BLaER1 treated with 17β-estradiol and CSF1 and Interleukin-3, amounts not matched to agents 10 nM and 100 nM (cell line): ENCODE results near the gene PXMP2.

ENCODE experiments used
- H3K27ac ChIP-seq, 11 experiments: shearing (Covaris generic); formaldehyde crosslinking; 2 replicates each; pipeline ENCODE4 v1.8.1; 2022
- H3K27me3 ChIP-seq, 11 experiments: shearing (Covaris generic); formaldehyde crosslinking; 2 replicates each; pipeline ENCODE4 v1.8.1; 2022
- H3K36me3 ChIP-seq, 11 experiments: shearing (Covaris generic); formaldehyde crosslinking; 2 replicates each; pipeline ENCODE4 v1.8.1; 2022
- H3K4me1 ChIP-seq, 10 experiments: shearing (Covaris generic); formaldehyde crosslinking; 2 replicates each; pipeline ENCODE4 v1.8.1; 2022
- H3K4me2 ChIP-seq, 11 experiments: shearing (Covaris generic); formaldehyde crosslinking; 2 replicates each; pipeline ENCODE4 v1.8.1; 2022
- H3K4me3 ChIP-seq, 10 experiments: shearing (Covaris generic); formaldehyde crosslinking; 2 replicates each; pipeline ENCODE4 v1.8.1; 2022
- H3K9ac ChIP-seq, 11 experiments: shearing (Covaris generic); formaldehyde crosslinking; 2 replicates each; pipeline ENCODE4 v1.8.1; 2022
- H3K9me3 ChIP-seq, 11 experiments: shearing (Covaris generic); formaldehyde crosslinking; replicated peaks in 1 of 11; 2 replicates each; pipeline ENCODE4 v1.8.1; 2022
- H4K20me1 ChIP-seq, 11 experiments: shearing (Covaris generic); formaldehyde crosslinking; 2 replicates each; pipeline ENCODE4 v1.8.1; 2022
- Cebpa-rat ChIP-seq, 11 experiments: shearing (Covaris generic); IDR thresholded peaks; 2 replicates each; pipeline ENCODE4 v1.8.1; 2022

The PXMP2 gene

GRCh38 chr12:132687211-132688164 is at the start of gene PXMP2, which contains the start of gene POLE:
Gene PXMP2 (plus strand): TSS chr12:132687587. CDS start chr12:132687671, 84 bp downstream.
Gene POLE (minus strand): TSS chr12:132687342. CDS start chr12:132687315, 27 bp downstream.
- H3K4me3 ChIP-seq = peak within 1 kb of the TSS; percentile 91 to 100 (median 98)
- H3K27me3 ChIP-seq = no peaks in the 10 kb centered on the region
- peaks cover 0 to 27% (median 17%) of the 10 kb centered on the region in 11 experiments; a peak in 11 of 22 replicates for H3K9me3 ChIP-seq
- peaks cover 14 to 42% (median 35%) of the 10 kb centered on the region in 10 experiments for H3K4me1 ChIP-seq
- peak within 1 kb of the TSS; percentile 78 to 96 (median 88) for H3K4me2 ChIP-seq
- H3K36me3 ChIP-seq = peaks cover 0 to 51% (median 24%) of the 10 kb centered on the region in 11 experiments; a peak in 12 of 22 replicates
- peak within 1 kb of the TSS; percentile 91 to 98 (median 98) for H3K9ac ChIP-seq
- TF ChIP-seq Cebpa-rat (IDR thresholded peaks at IDR 0.05) = no peak
- peaks cover 0 to 36% (median 18%) of the 10 kb centered on the region in 11 experiments; a peak in 11 of 22 replicates for H4K20me1 ChIP-seq
- peak within 1 kb of the TSS; percentile 54 to 97 (median 94); a peak in 21 of 22 replicates for H3K27ac ChIP-seq

DNA sequence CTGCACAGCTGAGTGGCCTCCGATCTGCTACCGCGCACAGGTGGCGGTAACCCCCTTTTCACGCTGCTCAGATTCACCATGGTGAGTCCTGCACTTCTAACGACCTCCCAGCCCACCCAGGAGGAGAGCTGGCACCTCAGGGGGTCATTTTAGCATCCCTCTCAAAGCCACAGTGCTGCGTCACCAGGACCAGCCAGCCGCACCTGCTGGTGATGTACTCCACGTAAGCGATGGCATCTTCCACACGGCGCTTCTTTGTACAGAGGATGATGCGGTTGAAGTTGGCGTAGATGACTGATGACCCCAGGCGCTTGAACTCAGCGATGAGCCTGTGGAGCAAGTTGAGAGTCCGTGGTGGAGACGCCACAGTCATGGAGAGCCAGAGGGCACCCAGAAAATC is 49.6 kb upstream of the PXMP2 start:
- Histone ChIP-seq H3K27ac (no peak overlapping the region), H3K9ac (peak overlapping the region in 1 of 11 experiments; percentile 29; a peak in 2 of 22 replicates), H4K20me1 (peaks cover 0 to 94% (median 48%) of the 10 kb centered on the region in 11 experiments; a peak in 16 of 22 replicates), H3K4me2 (peak overlapping the region in 6 of 11 experiments; percentile 24 to 52 (median 44); a peak in 8 of 22 replicates), H3K4me3 (no peak overlapping the region), H3K36me3 (peaks cover 86 to 100% (median 99%) of the 10 kb centered on the region in 11 experiments), H3K9me3 (no peaks in the 10 kb centered on the region), H3K27me3 (no peaks in the 10 kb centered on the region), H3K4me1 (peaks cover 0 to 37% (median 25%) of the 10 kb centered on the region in 10 experiments; a peak in 15 of 20 replicates)
- TF ChIP-seq Cebpa-rat (IDR thresholded peaks at IDR 0.05) = no peak

GRCh38 chr12:132638541-132639408 is 48.6 kb upstream of the PXMP2 start:
- Histone ChIP-seq H3K36me3 (peaks cover 86 to 100% (median 99%) of the 10 kb centered on the region in 11 experiments), H3K4me1 (peaks cover 0 to 37% (median 25%) of the 10 kb centered on the region in 10 experiments; a peak in 15 of 20 replicates), H3K9me3 (no peaks in the 10 kb centered on the region), H3K27ac (no peak overlapping the region), H3K4me3 (no peak overlapping the region), H3K4me2 (no peak overlapping the region), H3K27me3 (no peaks in the 10 kb centered on the region), H4K20me1 (peaks cover 0 to 98% (median 47%) of the 10 kb centered on the region in 11 experiments; a peak in 16 of 22 replicates), H3K9ac (no peak overlapping the region)
- no peak for TF ChIP-seq Cebpa-rat (IDR thresholded peaks at IDR 0.05)

DNA sequence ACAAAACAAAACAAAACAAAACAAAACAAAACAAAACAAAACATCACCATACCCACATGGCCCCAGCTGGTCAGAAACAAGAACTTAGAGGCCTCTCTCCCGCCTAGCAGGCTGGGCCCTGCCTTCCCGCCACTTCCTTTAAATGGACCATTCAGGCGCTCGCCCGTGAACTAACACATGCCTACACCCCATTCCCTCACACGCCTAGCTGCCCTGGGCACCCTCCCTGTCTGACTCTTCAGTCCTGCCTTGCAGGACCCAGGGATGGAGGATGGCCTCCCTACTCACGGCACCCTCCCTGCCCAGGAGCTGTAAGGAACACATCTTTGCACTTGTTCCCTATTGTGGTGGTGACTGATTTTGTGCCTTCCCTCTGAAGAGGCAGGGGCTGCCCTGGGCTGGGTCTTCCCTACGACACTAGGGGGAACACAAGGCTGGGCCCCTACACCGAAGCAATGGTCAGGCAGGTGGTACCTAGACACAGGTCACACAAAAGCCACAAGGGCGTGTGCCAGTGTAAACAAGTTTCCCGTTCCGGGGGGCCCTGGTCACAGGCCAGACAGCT is 47.3 kb upstream of the PXMP2 start:
- H4K20me1 ChIP-seq = peaks cover 0 to 88% (median 45%) of the 10 kb centered on the region in 11 experiments; a peak in 16 of 22 replicates
- no peaks in the 10 kb centered on the region for H3K9me3 ChIP-seq
- no peak overlapping the region; a peak in 1 of 22 replicates for H3K27ac ChIP-seq
- no peak overlapping the region for H3K4me3 ChIP-seq
- H3K36me3 ChIP-seq = peaks cover 79 to 97% (median 95%) of the 10 kb centered on the region in 11 experiments
- H3K4me2 ChIP-seq = no peak overlapping the region
- no peak for TF ChIP-seq Cebpa-rat (IDR thresholded peaks at IDR 0.05)
- H3K9ac ChIP-seq = no peak overlapping the region; a peak in 1 of 22 replicates
- H3K4me1 ChIP-seq = peaks cover 0 to 37% (median 25%) of the 10 kb centered on the region in 10 experiments; a peak in 15 of 20 replicates
- H3K27me3 ChIP-seq = no peaks in the 10 kb centered on the region

DNA sequence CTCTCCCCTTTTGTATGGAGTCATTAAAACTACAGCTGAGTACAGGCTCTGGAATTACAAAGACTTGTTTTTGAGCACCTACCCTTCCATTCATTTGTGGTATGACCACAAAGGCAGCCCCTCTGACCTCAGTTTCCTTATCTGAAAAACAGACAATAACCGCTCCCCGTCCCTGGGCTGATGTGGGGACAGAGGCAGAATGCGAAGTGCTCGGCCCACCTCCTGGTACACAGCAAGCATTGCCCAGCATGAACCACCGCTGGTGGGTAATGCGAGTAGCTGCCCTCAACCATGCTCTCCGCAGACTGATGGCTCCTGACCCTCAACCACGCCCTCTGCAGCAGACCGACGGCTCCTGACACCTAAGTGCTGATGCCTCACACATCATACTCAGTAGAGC is 46.5 kb upstream of the PXMP2 start:
- TF ChIP-seq Cebpa-rat (IDR thresholded peaks at IDR 0.05) = no peak
- H3K9ac ChIP-seq = no peak overlapping the region
- peaks cover 0 to 79% (median 44%) of the 10 kb centered on the region in 11 experiments; a peak in 16 of 22 replicates for H4K20me1 ChIP-seq
- H3K4me2 ChIP-seq = no peak overlapping the region
- no peak overlapping the region for H3K27ac ChIP-seq
- no peaks in the 10 kb centered on the region for H3K27me3 ChIP-seq
- H3K4me3 ChIP-seq = no peak overlapping the region
- peaks cover 74 to 97% (median 94%) of the 10 kb centered on the region in 11 experiments for H3K36me3 ChIP-seq
- peaks cover 0 to 36% (median 22%) of the 10 kb centered on the region in 10 experiments; a peak in 15 of 20 replicates for H3K4me1 ChIP-seq
- no peaks in the 10 kb centered on the region for H3K9me3 ChIP-seq

DNA sequence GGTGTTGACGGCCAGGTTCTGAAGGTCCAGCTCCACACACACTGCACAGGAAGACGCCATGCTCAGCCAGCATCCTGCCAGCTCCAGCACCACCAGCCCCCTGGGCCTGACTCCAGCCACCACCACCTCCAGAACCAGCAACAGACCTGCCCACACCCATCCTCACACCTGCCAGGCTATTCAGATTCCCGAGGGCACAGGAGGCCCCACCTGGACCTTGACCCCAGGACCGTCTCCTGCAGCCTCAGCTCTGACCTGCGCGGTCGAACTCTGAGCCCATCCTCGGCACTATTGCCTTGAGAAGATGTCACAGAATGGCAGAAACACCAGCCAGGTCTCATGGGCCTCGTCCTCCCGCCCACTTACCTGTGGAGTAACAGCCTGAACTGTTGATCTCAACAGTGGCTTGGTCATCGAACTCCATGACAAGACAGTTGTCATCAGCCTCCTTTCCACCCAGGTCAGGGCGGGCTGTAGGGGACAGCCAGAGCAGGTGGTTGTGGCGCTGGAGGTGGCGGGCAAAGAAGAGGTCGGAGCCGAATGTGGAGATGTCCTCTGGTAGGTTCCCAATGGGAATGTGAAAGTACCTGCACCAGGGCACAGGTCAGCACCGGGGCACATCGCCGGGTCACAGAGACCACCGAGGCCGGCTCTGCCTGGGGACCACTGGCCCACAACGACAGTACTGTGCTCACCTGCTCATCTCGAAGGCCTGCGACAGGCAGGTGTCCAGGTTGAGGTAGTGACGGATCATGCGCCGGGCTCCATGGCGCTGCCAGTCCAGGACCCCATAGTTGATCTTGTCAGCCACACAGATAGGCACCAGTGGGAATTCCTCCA is 45.4 kb upstream of the PXMP2 start:
- Histone ChIP-seq H3K4me3 (no peak overlapping the region), H3K4me2 (no peak overlapping the region), H3K4me1 (peaks cover 0 to 27% (median 12%) of the 10 kb centered on the region in 10 experiments; a peak in 15 of 20 replicates), H3K9ac (no peak overlapping the region), H4K20me1 (peaks cover 0 to 70% (median 33%) of the 10 kb centered on the region in 11 experiments; a peak in 16 of 22 replicates), H3K27me3 (no peaks in the 10 kb centered on the region), H3K27ac (no peak overlapping the region), H3K36me3 (peaks cover 74 to 97% (median 94%) of the 10 kb centered on the region in 11 experiments), H3K9me3 (no peaks in the 10 kb centered on the region)
- no peak for TF ChIP-seq Cebpa-rat (IDR thresholded peaks at IDR 0.05)
